ENCODE measurements around the gene HSP90AB1.

Gene HSP90AB1

GRCh38 chr6:44246663-44247337 is at the start of gene HSP90AB1:
Gene HSP90AB1, plus strand, starts transcription at chr6:44247101. Its CDS starts 1,529 bp downstream, at chr6:44248630.
- peak; percentile 82 for FAIRE-seq

- no peak for FAIRE-seq
Measured at GRCh38 chr6:44198684-44199083, 48.2 kb upstream of the HSP90AB1 start.

- no peak for FAIRE-seq
Measured at GRCh38 chr6:44199883-44200282, 47.0 kb upstream of the HSP90AB1 start.

GRCh38 chr6:44201200-44201599 is 45.7 kb upstream of the HSP90AB1 start:
- FAIRE-seq = no peak

- no peak for FAIRE-seq
Measured at GRCh38 chr6:44201638-44202303, 45.1 kb upstream of the HSP90AB1 start.

GRCh38 chr6:44202332-44202971 is 44.4 kb upstream of the HSP90AB1 start:
- FAIRE-seq = no peak

- no peak for FAIRE-seq
Measured at GRCh38 chr6:44202972-44203750, 43.7 kb upstream of the HSP90AB1 start.

- FAIRE-seq = no peak
Measured at GRCh38 chr6:44203955-44204354, 42.9 kb upstream of the HSP90AB1 start.

GRCh38 chr6:44207966-44208365 is 38.9 kb upstream of the HSP90AB1 start:
- no peak for FAIRE-seq

- no peak for FAIRE-seq
Measured at GRCh38 chr6:44211284-44211683, 35.6 kb upstream of the HSP90AB1 start.

GRCh38 chr6:44214307-44214706 is 32.6 kb upstream of the HSP90AB1 start:
- no peak for FAIRE-seq

GRCh38 chr6:44216677-44217331 is 30.1 kb upstream of the HSP90AB1 start, which contains the start of gene MYMX:
Gene MYMX, plus strand, starts transcription at chr6:44216926. Its CDS starts 546 bp downstream, at chr6:44217472.
- no peak for FAIRE-seq

- FAIRE-seq = no peak
Measured at GRCh38 chr6:44217332-44218143, 29.4 kb upstream of the HSP90AB1 start.

- no peak for FAIRE-seq
Measured at GRCh38 chr6:44219053-44219814, 27.7 kb upstream of the HSP90AB1 start.

- FAIRE-seq = no peak
Measured at GRCh38 chr6:44219815-44220784, 26.8 kb upstream of the HSP90AB1 start.

- FAIRE-seq = no peak
Measured at GRCh38 chr6:44220913-44221290, 26.0 kb upstream of the HSP90AB1 start.

- no peak for FAIRE-seq
Measured at GRCh38 chr6:44221291-44221960, 25.5 kb upstream of the HSP90AB1 start.

GRCh38 chr6:44221961-44222335 is 25.0 kb upstream of the HSP90AB1 start:
- no peak for FAIRE-seq

All from A204.1 (cell line).